Right ventricle myocardium inferior (tissue), 1 donor: ENCODE data around the gene CNTN3. TPM values are rescaled to one million over a fixed set of nuclear protein-coding genes. Genes with fewer than 3 reads are reported as not detected.

Source experiments
- ATAC-seq: fragments of 200-7000 bp; cut with Tn5 transposase; one replicate; pipeline ENCODE4 v1.9.1; 2020; ENCODE audit warnings: mild to moderate bottlenecking, moderate library complexity
- DNase-seq: peaks from one replicate; pipeline ENCODE4 v3.0.0; 2021; ENCODE audit errors: missing footprints
- intact Hi-C: fragments of 100-400 bp; cut with DNase I; formaldehyde crosslinking; loops from one replicate; pipeline ENCODE4 v1.11.0; 2022
- total RNA-seq: library from RNA; stranded (reverse); fragmentation: NEBNext Ultra II Directional; extraction: Animal tissue kit (Norgen Biotek cat#: 25700); gene quantifications from one replicate; pipeline ENCODE4 v1.2.1, GENCODE V29; 2021
- donor health status: DM: no; HTN: yes; CAD: no; lungs with severe emphysema.

CNTN3 gene
- total RNA-seq, 1 donor from 2014 or later = 3.4 TPM

GRCh38 chr3:74617776-74618175 is 3.3 kb upstream of the CNTN3 start:
- DNase-seq = no peak
- ATAC-seq = no peak
- intact Hi-C loops = no loop called here

- DNase-seq (no peak), ATAC-seq (no peak)
- intact Hi-C loops = no loop called here
Measured at GRCh38 chr3:74613521-74614106, 845 bp downstream of the CNTN3 start.

DNA sequence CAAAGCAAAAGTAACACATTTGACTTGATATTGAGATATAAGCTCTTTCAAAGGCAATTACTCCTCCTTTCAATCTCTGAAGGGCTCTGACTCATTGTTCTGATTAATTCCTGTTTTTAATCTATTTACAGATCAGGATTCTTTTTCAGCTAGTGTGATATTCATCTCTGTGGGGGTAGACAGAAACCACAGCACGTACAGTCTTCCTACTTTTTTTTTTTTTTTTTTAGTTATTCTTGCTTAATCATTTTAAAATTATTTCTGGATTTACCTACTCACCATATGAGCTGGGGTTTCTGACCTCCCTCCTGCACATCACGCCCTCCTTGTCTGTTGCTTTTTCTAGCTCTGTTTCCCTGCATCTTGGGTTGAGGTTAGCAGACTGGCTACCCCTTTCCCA is 1.4 kb downstream of the CNTN3 start:
- DNase-seq (no peak), ATAC-seq (no peak)
- intact Hi-C loops = no loop called here

GRCh38 chr3:74611206-74611605 is 3.3 kb downstream of the CNTN3 start:
- ATAC-seq = no peak
- intact Hi-C loops = no loop called here
- DNase-seq = no peak

GRCh38 chr3:74607803-74608202 is 6.7 kb downstream of the CNTN3 start:
- intact Hi-C loops = no loop called here
- no peak for DNase-seq
- no peak for ATAC-seq

DNA sequence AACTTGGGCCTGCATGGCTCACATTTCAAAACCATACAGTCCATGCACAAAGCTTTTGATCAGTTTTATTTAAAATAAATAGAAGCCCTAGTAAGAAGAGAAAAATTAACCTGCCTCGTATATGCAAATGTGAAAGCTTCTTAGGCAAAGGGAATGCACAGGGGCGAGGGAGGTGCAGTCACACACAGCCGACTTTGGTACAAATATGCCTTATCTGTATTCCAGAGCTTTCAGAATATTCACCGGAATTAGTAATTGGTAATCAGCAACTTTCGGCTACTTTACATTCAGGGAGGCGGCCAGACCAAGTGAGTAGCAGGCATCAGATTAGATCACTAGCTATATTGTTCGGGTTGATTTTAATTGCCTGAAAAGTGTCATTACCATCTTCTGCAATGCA is 7.5 kb downstream of the CNTN3 start:
- intact Hi-C loops = no loop called here
- DNase-seq (no peak), ATAC-seq (no peak)

- intact Hi-C loops = no loop called here
- DNase-seq = no peak
- ATAC-seq = no peak
Measured at GRCh38 chr3:74605437-74605836, 9.0 kb downstream of the CNTN3 start.

GRCh38 chr3:74603292-74603691 is 11.2 kb downstream of the CNTN3 start:
- no peak for ATAC-seq
- DNase-seq = no peak
- intact Hi-C loops = no loop called here

GRCh38 chr3:74602471-74602870 is 12.0 kb downstream of the CNTN3 start:
- ATAC-seq = no peak
- intact Hi-C loops = no loop called here

DNA sequence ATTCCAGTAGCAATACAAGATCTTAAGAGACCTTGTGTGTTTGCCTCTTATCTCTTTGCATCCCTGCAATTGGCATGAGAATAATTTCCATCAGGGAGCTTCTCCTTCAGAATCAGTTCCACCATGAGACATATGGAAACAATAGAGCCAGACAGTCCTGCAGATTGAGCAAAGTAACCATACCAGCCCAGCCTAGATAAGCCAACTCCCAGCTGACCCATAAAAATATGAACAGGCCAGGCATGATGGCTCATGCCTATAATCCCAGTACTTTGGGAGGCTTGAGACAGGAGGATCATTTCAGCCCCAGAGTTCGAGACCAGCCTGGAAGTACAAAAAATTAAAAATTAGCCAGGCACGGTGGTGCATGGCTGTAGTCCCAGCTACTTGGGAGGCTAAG is 12.7 kb downstream of the CNTN3 start:
- ATAC-seq (no peak), DNase-seq (no peak)

More at GRCh38 chr3:74602471-74602870, 12.0 kb downstream of the CNTN3 start:
- no peak for DNase-seq

DNA sequence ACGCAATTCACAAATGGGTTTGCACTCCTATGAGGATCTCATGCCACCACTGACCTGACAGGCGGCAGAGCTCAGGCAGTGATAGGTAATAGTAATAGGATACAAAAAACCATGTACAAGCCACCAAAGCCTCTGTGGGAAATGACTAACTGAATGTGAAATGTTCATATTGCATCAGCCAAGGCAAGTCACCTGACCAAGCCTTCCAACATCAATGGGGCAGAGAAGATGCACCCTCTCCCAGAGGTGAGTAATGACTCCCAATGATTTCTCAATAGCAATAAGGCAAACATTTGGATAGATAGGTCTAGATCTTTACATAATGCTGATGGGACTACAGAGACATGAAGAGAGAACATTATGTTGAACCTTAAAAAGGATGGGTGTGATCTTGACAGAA is 14.9 kb downstream of the CNTN3 start:
- intact Hi-C loops = no loop called here
- DNase-seq (no peak), ATAC-seq (no peak)

More for the DNA sequence above, 12.7 kb downstream of the CNTN3 start:
- intact Hi-C loops = no loop called here

GRCh38 chr3:74593152-74593551 is 21.3 kb downstream of the CNTN3 start:
- ATAC-seq (no peak), DNase-seq (no peak)
- intact Hi-C loops = no loop called here

GRCh38 chr3:74592359-74592758 is 22.1 kb downstream of the CNTN3 start:
- ATAC-seq (no peak), DNase-seq (no peak)
- intact Hi-C loops = no loop called here

GRCh38 chr3:74591946-74592345 is 22.5 kb downstream of the CNTN3 start:
- ATAC-seq = no peak
- intact Hi-C loops = no loop called here
- DNase-seq = no peak

DNA sequence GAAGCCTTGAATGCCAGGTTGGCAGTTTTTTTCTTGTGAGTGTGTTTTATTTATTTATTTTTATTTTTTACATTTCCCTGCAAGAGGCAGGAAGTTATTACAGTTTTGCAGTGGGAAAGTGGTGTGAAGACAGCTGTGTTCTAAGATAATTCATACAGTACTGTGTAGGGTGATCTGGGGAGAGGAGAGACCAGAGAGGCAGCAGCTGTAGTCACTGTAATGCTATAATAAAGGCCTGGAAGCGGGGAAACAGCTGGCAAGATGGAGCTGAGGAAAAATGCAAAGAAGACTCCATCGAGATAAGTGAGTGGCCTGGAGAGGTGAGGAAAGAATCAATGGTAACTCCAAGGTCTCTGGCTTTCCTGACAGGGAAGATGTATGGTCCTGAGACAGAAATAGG is 23.1 kb downstream of the CNTN3 start:
- ATAC-seq (no peak), DNase-seq (no peak)
- intact Hi-C loops = no loop called here

DNA sequence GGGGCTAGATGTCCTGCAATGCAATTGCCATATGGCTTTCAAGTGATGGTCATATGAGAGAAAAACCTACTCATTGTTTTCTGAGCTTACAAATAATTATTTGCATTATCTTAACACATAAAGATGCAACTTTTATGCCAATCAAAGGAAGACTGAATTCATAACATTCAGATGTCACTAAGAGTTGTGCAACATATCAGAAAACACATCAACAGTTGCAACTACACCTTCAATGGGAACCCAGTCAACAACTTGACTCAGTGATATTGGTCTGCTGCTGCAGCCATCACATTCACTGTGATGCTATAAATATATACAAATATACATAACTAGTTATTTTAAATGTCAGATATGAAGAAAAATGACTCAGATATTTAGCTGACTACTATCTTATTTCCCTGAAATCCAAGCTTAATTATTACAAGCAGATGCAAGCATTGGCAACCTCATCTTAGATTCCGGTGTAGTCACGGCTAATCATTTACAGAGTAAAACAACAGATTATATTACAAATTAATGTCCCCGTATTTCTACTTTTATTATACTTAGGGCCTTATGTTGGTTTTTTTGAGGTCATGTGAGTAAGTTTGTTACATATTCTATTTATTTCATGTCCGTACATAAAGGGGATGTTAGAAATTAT is 23.7 kb downstream of the CNTN3 start:
- intact Hi-C loops = no loop called here
- DNase-seq (no peak), ATAC-seq (no peak)

- ATAC-seq (no peak), DNase-seq (no peak)
- intact Hi-C loops = no loop called here
Measured at GRCh38 chr3:74584782-74585181, 29.7 kb downstream of the CNTN3 start.

- intact Hi-C loops = no loop called here
Measured at GRCh38 chr3:74582982-74583381, 31.5 kb downstream of the CNTN3 start.

DNA sequence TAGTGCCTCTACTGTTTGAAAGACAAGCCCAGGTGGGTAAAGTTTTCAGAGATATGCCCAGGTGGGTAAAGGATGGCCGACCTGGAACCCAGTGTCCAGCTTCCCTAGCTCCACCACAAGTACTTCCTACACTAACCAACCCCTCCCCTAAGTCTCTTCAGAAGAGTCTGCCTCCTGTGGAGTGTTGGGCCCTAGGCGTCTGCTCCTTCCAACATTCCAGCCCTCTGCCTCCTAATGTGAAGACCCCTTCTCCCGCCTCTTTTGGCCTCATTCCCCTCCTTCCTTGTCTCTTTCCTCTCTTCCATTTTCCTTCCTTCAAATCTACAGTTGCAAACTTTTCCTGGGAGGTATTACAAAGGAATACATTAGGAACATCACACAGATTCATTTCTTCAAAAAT is 38.6 kb downstream of the CNTN3 start:
- intact Hi-C loops = no loop called here
- ATAC-seq (no peak), DNase-seq (no peak)

More at GRCh38 chr3:74582982-74583381, 31.5 kb downstream of the CNTN3 start:
- ATAC-seq = no peak
- DNase-seq = no peak

GRCh38 chr3:74571118-74571517 is 43.3 kb downstream of the CNTN3 start:
- ATAC-seq (no peak), DNase-seq (no peak)
- intact Hi-C loops = no loop called here
